HEK293T (cell line): ENCODE results near the gene HSD17B12.

ENCODE experiments used
- ARNT ChIP-seq: fragments of 450-650 bp; IDR thresholded peaks from 2 replicates; pipeline ENCODE4 v1.6.1; 2017; ENCODE audit warnings: mild to moderate bottlenecking
- CTBP1 ChIP-seq: fragments of 450-650 bp; IDR thresholded peaks from 2 replicates; pipeline ENCODE4 v1.6.1; 2016; ENCODE audit warnings: borderline replicate concordance
- ELF4 ChIP-seq: fragments of 450-650 bp; IDR thresholded peaks from 2 replicates; pipeline ENCODE4 v1.6.1; 2017; ENCODE audit warnings: antibody characterized with exemption
- FOXA1 ChIP-seq: fragments of 450-650 bp; IDR thresholded peaks from 2 replicates; pipeline ENCODE4 v1.6.1; 2016; ENCODE audit warnings: mild to moderate bottlenecking
- FOXK2 ChIP-seq: fragments of 450-650 bp; IDR thresholded peaks from 2 replicates; pipeline ENCODE4 v1.6.1; 2016; ENCODE audit warnings: mild to moderate bottlenecking
- FOXM1 ChIP-seq: fragments of 450-650 bp; IDR thresholded peaks from 2 replicates; pipeline ENCODE4 v1.6.1; 2017; ENCODE audit warnings: mild to moderate bottlenecking, borderline replicate concordance
- NFRKB ChIP-seq: fragments of 450-650 bp; IDR thresholded peaks from 2 replicates; pipeline ENCODE4 v1.6.1; 2016; ENCODE audit warnings: mild to moderate bottlenecking, moderate library complexity
- SP1 ChIP-seq: fragments of 450-650 bp; IDR thresholded peaks from 2 replicates; pipeline ENCODE4 v1.6.1; 2017
- SUZ12 ChIP-seq: fragments of 450-650 bp; IDR thresholded peaks from 2 replicates; pipeline ENCODE4 v1.6.1; 2016; ENCODE audit warnings: mild to moderate bottlenecking
- ZNF384 ChIP-seq: fragments of 450-650 bp; IDR thresholded peaks from 2 replicates; pipeline ENCODE4 v1.6.1; 2016

GRCh38 chr11:43832536-43832935 lies 152.0 kb downstream of the HSD17B12 start:
- no peak for TF ChIP-seq ARNT
- TF ChIP-seq ELF4: no peak
- no peak for TF ChIP-seq SP1
- TF ChIP-seq ZNF384: no peak
- TF ChIP-seq FOXA1: no peak
- no peak for TF ChIP-seq FOXK2
- no peak for TF ChIP-seq CTBP1
- TF ChIP-seq FOXM1: no peak
- no peak for TF ChIP-seq NFRKB
- TF ChIP-seq SUZ12: no peak
